ENCODE data around the gene AGPAT4.
"Not testable (repeated sequence)": the region's sequence is repeated elsewhere in the genome, so short reads cannot be mapped to it uniquely, and the experiment has no call there.

Gene AGPAT4, protein sequence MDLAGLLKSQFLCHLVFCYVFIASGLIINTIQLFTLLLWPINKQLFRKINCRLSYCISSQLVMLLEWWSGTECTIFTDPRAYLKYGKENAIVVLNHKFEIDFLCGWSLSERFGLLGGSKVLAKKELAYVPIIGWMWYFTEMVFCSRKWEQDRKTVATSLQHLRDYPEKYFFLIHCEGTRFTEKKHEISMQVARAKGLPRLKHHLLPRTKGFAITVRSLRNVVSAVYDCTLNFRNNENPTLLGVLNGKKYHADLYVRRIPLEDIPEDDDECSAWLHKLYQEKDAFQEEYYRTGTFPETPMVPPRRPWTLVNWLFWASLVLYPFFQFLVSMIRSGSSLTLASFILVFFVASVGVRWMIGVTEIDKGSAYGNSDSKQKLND

GRCh38 chr6:161273752-161274487, at the start of gene AGPAT4:
TSS of gene AGPAT4 (minus strand) at chr6:161274061. CDS start at chr6:161232213, 41,848 bp downstream.
- DNase-seq = peak; percentile 47

DNA sequence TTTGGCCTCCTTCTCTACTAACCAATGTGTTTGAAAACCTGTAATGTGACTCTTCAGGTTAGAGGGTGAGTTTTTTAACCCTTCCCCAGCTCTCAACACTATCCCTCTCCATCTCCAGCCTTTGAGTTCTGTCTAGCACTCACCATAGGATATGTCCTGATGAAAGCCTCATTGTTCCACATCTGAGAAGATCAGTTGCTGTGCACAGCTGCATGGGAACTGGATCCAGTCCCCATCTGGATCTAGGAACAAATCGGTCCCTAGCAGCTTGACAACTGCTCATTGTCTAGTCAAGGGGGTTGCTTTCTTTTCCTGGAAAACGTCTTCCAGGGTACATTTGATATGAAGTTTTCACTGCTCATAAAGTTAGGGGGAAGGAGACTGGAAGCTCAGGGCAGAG, 45.4 kb upstream of the AGPAT4 start:
- no peak for DNase-seq

DNA sequence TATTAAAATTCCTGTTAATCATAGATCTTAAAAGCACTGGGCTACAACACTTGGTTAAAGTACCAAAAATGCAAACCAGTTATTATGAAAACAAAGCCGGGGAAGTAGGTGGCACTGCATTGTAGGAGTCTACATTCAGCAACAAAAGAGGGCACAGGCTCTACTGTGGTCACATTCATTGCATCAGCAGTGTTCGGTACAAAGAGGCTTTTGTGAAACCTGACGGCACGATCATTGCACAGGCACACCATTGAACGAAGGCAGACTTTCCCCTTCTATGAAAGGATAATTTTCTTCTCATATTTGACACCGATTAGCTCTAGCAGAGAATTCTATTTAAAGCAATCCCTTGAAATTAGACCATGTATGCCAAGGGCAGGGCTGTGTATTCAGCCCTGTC, 44.6 kb upstream of the AGPAT4 start:
- DNase-seq = no peak

- DNase-seq = no peak
Observed at GRCh38 chr6:161316531-161316930, 42.7 kb upstream of the AGPAT4 start.

- DNase-seq = not testable (repeated sequence)
Observed at GRCh38 chr6:161315246-161315917, 41.5 kb upstream of the AGPAT4 start.

DNA sequence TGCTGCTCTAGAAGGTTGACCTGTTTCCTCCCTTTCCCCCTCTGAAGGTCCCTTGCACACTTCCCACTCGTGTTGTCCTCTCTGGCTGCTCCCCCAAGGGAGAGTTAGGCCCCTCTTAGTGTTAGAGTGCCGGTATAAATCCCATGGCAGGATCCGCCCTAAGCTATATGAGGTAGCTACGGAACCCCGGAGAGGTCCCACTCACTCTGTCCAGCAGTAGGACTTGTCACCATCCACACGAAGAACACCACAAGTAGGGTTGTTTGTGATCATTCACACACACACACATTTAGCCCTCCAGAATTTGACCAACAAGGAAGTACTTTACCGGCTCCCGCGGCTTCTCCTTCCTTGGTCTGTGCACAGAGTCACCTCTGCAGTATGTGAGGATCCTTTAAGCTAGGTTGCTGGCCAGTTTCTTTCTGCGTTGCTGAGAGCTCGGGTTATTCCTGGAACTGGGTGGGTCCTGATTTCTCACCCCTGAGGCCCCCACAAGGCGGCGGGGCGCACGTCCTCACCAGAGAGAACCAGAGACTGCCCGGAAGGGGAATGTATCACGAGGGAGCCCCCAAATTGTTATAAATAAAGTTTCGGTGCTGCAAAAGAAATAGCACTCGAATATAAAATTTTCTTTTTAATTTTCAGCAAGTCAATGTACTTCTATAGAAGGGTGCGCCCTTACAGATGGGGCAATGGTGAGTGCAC, 40.8 kb upstream of the AGPAT4 start:
- DNase-seq = not testable (repeated sequence)

DNA sequence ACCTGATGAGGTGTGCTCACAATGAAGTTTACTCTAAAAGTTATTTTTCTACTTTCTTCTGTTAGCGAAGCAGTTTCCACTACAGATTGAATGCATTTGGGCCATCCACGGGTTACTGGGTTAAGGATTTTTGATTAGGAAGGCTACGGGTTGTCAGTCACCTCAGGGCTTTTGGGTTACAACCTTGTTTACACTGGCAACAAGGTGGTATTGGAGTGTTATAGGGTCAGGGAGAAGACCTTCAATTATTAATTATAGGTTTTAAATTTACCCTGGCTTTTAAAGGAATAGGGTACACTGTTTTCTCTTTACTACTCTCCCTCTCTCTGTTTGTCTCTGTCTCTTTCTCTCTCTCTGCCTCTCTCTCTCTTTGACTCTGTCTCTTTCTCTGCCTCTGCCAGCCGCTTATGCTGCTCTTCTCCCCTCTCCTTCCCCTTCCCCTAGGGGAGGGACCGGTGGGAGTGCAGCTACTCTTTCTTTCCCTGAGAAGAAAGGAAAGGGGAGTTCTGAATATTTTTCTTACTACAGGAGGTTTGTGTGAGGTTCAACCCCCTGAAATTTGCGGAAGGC, 40.2 kb upstream of the AGPAT4 start:
- DNase-seq = no peak

DNA sequence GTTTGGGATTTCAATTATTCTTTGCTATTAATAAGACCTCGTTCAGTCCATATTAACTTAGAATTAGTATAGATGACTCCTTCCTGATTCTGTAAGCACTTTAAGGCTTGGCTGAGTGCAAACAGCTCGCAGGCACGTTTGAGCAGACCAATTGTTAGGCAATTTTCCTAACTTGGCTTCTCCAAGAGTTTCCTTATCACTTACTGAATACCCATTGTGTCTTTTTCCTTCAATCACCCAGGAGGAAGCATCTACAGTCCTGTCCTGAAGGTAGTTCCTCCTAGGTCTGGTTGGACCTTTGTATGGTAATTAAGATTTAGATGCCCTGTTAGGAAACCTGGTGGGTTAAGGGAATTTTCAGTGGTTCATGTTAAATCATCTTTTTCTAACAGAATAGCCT, 39.6 kb upstream of the AGPAT4 start:
- DNase-seq = not testable (repeated sequence)

DNA sequence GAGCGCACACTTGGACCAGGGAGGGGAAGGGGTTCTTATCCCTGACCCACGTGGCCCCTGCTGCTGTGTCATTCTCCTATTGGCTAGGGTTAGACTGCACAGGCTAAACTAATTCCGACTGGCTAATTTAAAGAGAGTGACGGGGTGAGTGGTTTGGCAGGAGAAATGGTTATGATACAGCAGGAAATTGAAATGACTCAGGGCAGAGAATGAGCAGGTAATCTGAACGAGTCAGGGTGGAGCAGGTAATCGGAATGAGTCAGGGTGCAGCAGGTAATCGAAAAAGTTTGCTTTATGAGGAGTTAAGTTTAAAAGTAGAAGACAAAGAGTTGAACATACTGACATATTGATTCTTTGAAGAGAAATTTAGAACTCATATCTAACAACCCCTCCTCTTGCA, 35.9 kb upstream of the AGPAT4 start:
- not testable (repeated sequence) for DNase-seq

DNA sequence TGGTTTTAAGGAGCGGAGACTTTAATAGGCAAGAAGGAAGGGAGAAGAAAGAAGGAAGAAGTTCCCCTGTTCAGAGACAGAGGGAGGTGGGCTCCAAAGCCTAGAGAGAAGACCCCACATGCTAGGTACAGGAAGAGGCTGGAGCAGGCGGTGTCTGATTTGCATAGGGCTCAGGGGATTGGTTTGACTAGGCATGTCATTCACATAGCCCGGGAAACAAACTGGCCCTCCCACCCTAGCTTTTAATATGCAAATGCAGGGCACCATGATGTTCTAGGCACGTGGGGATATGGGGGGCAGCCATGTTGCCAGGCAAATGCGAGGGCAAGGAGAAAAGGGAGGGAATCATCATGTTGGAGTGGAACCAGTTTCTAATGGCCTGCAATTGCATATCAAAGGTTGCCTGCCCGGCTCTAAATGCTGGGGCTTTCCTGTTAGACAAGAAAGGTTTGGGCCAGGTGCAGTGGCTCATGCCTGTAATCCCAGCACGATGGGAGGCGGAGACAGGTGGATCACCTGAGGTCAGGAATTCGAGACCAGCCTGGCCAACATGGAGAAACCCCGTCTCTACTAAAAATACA, 34.3 kb upstream of the AGPAT4 start:
- DNase-seq = no peak

- DNase-seq = no peak
Observed at GRCh38 chr6:161305860-161306259, 32.0 kb upstream of the AGPAT4 start.

- no peak for DNase-seq
Observed at GRCh38 chr6:161303628-161304340, 29.9 kb upstream of the AGPAT4 start.

GRCh38 chr6:161302949-161303348, 29.1 kb upstream of the AGPAT4 start:
- DNase-seq = no peak

DNA sequence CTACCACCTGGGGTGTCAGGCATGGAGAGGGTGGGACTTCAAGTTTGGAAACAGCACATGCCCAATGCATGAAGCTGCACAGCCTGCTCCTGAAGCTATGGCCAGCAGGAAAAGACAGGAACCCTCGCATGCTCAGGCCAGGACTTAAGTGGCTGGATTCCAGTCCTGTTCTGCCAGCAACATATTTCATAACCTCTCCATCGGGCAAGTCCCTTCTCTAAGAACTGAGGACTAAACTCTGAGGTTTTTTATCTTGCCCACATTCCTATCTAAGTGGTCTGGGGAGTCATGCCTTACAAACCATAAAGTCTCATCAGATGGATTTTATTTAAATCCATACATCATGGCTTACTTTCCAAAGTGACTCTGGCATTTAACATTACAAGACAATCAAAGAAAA, 27.5 kb upstream of the AGPAT4 start:
- DNase-seq = no peak

DNA sequence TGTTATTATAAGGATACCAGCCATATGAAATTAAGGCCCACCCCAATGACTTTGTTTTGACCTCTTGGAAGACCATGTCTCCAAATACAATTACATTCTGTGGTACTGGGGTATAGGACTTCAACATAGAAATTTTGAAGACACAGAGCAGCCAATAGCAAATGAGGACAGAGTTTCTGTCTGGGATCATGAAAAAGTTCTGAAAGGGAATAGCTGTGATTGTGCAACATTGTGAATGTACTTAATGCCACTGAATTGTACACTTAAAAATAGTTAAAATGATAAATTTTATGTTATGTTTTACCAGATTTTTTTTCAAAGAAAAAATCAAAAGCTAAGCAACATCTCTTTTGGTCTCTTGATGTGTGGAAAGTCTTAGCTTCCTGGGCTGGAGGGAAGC, 27.0 kb upstream of the AGPAT4 start:
- DNase-seq = no peak

DNA sequence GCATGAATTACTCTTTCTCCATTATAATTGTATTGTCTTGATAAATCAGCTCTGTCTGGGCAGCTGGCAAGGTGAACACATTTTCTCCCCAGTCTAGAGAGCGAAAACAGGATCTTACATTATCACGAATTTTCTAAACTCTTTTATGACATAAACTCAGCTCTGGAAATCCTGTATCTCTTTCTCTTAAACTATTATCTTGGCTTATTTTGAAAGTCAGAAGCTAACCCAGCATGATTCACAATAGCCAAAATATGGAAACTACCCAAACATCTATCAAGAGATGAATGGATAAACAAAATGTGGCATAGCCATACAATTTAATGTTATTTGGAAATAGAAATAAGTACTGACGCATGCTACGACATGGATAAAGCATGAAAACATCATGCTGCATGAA, 25.9 kb upstream of the AGPAT4 start:
- DNase-seq = no peak

- no peak for DNase-seq
Observed at GRCh38 chr6:161295784-161296183, 21.9 kb upstream of the AGPAT4 start.

- DNase-seq = no peak
Observed at GRCh38 chr6:161292650-161293281, 18.9 kb upstream of the AGPAT4 start.

DNA sequence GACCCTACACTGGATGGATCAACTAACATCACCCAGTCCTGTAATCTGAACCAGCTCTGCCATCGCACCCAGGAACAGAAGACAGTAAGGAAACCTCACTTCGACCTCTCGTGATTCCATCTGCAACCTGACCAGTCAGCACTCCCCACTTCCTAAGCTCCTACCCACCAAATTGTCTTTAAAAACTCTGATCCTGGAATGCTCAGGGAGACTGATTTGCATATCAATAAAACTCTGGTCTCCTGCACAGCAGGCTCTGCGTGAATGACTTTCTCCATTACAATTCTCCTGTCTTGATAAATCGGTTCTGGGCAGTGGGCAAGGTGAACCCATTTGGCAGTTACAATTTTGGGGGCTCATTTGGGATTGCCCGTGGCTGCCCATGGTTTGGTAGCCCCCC, 18.3 kb upstream of the AGPAT4 start:
- no peak for DNase-seq

GRCh38 chr6:161290751-161291150, 16.9 kb upstream of the AGPAT4 start:
- no peak for DNase-seq

DNA sequence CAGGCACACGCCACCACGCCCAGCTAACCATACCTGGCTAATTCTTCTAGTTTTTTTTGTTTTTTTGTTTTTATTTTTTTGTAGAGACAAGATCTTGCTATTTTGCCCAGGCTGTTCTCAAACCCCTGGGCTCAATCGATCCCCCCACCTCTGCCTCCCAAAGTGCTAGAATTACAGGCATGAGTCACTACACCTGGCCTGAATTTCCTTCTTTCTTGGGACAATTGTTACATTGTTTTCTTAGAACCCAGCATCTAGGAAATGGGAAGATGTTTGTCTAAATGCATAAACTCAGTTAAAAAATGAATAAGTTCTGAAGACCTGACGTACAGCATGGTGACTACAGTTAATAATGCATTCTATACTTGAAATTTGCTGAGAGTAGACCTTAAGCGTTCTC, 10.8 kb upstream of the AGPAT4 start:
- DNase-seq = no peak

All from activated naive CD4-positive, alpha-beta T cell treated with anti-CD3 and anti-CD28 coated beads, Interleukin-2, amount 50 U/mL, for 16 hours (primary cell).